GM18858 (cell line): ENCODE results near the gene HOXA6.

ENCODE experiments used
- ATAC-seq: cut with Tn5 transposase; IDR thresholded peaks from one replicate; pipeline ENCODE4 v1.9.1; 2021; ENCODE audit not compliant: unreplicated experiment

HOXA6 gene

DNA sequence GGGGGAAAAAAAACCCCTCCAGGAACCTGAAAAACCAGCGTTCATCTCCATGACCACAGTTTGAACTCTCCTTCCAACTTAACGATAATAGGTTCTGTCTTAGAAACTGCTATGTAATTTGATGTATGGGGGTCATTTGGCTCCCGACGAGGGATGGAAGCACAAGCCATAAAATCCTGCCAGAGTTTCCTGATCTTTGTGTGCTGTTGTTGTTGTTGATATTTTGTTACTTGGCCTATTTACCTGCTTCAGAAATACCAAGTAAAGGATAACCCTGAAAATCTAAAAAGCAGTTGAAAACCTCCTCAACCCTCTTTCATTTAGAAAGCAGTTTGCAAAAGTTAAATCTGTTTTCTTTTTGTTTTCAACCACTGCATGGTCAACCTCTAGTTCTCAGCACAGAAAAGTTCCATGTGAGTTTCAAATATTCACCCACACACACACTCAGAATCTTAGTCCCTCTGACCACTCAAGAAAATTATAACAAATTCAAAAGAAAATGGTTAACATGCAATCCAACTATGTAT is 35.8 kb downstream of the HOXA6 start:
- no peak for ATAC-seq

DNA sequence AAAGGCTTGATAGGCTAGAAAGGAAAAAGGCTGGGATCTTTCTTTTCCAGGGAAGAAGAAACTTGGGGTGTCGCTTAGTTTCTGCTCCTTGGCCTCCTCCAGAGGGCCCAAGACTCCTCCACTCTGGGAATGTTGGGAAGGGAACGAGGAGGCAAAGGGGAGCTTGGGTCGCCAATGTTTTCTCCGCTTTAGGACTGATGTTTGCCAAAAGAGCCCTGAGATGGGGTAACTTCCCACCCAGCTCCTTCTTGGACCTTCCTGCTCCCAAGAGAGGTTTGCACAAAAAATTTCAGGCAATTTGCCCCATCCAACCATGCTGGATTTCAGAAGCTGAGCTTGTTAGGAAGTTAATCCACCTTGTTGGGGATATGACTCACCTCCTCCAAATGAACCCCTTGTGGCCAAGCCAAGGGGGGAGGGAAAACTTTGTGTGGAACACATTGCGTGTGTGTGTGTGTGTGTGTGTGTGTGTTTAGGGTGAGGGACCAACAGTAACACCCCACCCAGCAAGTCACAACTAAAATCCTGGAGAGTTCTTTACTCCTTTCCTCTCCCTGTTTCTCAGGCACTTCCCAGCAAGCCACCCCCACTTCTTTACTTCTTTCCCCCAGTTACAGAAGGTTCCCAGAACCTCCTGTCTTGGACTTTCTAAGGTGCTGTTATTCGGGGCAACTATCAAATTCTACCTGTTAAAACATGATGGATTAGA is 36.4 kb downstream of the HOXA6 start:
- no peak for ATAC-seq

DNA sequence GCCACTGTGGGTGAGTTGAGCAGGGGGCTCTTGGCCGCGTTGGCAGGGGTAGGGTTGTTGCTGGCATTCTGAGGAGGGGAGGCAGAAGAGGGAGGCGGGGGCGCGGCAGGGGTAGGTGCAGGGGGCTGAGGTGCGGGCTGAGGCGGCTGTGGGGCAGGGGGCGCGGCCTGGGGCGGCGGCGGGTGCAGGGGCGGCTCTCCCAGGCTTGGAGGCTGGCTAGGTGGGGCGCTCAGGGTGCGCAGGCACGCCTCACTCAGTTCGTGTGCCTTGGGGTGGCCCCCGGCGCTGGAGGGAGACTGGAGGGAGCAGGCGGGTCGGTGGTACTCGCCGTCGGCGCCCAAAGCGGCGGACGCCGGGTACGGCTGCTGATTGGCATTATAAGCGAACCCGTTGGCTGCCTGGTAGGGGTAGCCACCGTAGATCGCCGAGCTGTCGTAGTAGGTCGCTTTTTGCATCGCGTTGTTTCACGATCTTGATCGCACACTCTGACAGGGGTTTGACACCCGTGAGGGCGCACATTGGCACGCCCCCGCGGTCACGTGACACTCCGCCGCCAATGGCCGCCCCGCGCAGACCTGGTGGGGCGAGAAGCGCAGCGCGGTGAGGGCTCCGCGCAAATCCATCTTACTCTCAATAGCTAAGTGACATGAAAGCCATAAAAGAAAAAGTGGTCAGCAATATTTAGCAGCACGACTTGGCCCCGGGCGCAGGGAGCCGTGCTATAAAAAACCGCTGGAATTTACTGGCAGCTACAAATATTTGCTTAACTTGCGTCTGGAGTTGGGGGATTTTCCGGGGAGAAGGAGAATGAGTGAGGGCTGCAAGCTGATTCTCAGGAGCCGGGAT is 37.2 kb downstream of the HOXA6 start:
- ATAC-seq: no peak

DNA sequence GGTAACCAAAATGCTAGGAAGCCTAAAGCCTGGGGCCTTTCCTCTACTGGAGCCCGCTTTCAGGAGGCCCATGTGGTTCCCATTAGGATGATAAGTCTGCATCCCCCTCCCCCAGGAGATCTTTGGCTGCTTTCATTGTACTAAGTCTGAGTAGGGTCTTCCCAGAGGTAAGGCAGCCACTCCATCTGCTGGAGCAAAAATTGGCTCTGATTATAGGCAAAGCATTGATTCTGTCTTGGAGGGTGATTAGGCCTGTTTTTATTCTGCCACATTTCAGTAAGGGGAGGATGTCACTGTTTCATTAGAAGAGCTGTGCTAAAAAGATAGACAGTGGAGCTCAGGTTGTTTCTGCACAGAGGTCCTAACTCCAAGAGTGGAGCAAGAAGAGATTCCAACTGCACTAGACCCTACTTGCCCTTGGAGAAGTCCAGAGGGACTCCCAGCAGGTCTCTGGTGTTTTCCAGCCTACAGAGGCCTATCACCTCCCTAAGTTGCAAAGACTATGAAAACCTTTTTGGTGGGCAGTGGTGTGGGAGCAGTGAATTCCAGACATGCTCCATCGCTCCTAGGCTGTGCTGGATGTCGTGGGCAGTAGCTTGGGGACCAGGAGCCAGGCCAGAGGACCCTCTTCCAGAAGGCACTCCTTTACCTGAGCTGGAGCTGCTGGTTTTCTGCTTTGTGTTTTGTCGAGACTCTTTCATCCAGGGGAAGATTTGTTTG is 37.9 kb downstream of the HOXA6 start:
- ATAC-seq: no peak

DNA sequence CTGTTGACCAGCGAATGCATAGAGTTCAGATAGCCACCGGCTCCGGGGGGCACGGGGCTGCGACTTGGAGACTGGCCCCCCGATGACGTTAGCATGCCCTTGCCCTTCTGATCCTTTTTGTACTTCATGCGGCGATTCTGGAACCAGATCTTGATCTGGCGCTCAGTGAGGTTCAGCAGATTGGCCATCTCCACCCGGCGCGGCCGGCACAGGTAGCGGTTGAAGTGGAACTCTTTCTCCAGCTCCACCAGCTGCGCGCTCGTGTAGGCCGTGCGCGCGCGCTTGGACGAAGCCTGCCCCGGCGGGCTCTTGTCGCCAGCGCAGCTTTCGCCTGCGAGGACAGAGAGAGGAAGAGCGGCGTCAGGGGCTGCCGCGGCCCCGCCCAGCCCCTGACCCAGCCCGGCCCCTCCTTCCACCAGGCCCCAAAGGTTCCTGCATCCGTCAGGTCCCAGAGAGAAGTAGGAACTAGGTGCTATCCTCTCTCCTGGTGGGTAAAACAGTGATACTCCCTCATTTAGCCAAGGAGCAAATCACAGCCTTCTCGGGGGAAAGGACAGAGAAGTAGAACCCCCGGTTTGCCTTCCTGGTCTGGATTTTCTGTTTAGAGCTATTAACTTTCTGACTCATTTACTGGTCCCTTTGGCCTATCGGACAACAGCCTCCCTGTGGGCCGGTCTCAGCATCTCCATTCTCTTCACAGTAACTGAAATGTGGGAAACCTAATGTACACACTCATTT is 39.0 kb downstream of the HOXA6 start:
- ATAC-seq: no peak

DNA sequence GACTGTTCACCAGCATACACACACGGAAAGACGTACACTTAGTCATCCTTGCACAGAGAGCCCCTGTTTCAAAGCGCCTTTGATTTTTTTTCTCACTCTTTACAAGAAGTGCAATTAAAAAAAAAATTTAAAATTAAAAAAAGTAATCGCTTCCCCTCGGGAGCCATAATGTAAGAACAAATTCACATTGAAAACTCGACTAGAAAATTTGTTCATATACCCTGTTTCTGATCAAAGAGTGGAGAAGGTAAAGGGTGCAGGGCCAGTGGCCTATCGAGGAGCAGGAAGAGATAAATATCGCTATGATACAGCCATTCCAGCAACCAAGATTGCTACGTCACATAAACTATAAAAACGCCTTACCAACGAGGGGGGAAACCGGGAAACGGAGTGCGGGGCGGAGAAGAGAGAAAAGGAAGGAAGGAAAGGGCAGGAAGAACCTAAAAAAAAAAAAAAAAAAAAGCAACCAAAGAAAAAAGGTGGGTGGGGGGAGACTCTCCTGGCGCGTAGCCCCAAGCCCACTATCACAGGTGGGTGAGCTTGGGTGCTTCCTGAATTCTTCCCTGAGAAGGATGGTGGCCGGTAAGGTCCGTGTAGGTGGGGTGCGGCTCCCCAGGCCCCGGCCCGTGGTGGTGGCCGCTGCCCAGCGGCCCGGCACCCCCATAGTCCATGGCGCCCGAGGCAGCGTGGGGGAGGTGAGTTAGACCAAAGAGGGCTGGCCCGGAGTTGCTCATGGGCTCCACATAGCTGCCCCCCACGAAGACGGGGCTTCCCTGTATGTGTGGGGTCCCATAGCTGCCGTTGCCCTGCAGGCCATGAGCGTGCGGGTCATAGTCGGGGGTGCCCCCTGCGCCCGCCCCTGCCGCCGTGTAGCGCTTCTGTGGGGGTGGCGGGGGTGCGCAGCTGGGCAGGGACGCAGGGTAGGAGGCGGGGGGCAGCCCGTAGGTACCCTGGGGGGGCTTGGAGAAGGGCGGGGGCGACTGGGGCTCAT is 39.9 kb downstream of the HOXA6 start:
- ATAC-seq: no peak

DNA sequence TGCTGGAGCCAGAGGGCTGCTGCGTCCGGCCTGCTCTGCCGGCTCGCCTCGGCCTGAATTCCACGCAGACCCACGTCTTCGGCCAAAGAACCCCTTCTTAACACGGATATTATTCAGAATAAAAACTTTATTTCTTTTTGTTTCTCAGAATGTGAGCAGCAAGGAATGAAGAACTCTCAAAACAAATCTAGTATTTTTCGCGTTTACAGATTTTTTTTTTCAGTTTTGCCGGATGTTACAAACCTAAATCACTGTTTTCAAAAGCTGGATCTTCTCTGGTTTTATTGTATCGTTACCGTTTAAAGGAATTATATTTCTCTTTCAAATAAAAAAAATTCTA is 40.7 kb downstream of the HOXA6 start:
- no peak for ATAC-seq

DNA sequence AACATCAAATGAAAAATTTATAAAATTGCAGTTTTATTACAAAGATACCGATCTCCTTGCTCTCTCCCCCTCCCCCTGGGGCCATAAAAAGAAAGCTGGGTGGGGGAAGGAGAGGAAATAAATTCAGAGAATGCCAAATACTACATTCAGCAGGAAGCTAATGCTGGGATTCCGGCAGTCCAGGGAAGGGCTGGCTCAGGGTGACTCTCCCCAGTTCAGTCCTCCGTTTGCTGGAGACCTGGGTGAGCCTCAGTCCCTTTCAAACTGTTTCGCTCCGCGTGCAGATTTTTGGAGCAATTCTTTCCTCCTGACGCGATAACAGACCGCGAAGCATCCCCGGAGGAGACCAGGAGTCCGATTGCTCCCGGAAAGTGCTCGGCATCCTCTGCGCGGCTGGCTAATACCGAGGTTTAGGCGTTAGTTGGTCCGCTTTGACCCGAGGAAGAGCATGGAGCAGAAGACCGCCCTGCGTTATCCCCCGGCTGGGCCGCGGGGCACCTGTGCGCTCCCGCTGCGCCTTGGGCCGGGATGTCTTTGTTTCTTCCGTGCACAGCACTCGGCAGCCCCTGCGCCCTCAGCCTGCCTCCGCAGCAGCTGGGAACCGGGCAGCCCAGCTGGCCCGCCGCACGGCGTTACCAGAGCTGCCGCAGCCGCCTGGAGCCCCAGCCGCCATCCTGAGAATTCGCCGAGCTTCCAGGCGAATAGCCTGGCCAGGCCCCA is 41.2 kb downstream of the HOXA6 start:
- no peak for ATAC-seq

DNA sequence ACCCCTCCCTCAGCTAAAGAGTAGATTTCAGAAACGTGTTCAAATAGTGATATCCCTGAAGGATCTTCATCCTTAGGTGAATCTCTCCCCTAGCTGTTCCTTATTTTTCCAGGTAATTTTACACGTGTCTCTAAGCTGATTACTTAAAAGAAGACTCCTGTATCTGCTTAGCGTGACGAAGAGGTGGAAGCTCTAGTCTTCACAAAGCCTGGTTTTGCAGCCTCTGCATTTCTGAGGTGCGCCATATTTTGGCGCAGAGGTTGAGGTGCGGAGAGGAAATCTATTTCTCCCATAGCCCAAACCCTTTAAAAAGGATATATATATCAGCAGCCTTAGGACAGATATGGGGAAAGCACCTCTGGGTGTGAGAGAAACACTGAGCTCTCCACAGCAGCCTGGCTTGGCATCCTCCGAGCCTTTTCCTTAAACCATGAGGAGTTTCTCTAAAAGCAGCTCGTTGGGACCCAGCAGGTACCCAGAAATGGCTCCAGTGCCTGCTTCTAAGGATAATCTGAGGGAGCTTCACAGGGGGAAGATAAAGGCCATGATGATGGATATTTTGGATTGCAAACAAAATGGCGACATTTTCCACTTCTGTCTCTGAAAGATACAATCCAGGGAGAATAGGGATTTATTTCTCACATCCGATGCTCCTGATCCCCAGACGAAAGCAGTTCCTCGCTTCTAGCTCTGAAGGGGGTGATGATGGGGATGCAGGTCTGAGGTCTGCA is 42.1 kb downstream of the HOXA6 start:
- ATAC-seq: no peak

DNA sequence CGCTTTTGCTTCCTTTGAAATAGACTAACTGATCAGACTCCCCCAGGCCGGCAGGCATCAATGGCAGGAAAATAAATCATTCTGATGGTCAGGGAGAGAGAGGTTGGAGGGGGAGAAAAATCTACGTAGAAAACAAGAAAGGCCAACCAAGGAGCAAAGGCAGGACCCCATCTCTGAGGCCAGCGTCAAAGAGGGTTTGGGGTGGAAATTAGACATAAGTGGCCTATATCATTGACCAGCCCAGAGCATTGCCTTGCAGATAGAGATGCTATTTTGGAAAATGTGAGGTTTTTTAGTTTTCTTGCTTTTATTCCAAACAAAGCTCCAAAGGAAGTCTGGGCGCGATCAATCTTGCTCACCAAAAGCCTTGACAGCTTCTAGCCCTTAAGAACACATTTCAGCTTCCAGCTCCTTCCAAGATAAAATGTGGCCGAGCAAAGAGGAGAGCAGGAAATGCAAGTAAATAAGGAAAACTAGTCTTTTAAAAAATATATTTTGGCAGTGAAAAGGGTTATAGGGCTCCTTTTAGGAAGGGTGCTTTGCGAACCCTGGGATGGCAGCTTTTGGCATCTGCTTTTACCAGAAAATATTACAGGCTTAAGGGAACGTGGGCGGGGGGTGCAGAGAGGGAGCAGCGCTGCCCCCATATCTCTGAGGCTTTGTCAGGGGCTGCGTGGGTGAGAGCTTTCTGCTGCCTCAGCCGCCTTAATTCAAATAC is 43.1 kb downstream of the HOXA6 start:
- no peak for ATAC-seq

DNA sequence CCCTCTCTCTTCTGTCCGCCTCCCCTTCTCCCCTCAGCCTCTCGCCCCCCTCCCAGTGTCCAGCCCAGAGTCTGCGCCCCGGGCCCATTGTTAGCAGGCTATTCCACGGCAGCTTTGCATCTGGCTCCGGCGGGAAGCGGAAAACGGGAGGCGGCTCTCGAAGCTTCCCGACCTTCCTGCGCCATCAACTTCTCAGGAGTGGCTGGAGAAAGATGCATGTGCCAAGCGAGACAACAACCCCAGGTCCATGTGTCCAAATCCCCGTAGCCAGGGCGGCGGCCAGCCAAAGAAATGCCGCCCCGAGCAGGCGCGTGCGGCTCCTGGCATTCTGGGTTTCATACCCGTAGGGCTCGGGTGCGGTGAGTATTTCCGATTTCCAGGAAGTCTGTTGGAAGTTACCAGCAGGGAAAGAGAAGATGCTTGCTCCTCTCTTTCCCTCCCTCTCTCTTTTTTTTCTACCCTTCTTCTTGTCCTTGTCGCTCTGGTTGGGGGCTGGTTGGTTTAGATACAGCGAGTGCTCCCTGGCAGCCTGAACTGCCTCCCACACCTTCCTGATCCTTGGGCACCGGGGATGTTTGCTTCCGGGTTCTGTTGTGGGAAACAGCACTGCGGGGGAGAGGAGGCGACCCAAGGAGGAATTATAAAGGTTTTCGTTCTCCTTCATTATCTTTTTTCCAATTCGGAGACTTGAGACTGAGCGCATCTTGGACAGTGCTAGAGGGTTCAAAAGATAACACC is 43.9 kb downstream of the HOXA6 start:
- ATAC-seq: no peak

DNA sequence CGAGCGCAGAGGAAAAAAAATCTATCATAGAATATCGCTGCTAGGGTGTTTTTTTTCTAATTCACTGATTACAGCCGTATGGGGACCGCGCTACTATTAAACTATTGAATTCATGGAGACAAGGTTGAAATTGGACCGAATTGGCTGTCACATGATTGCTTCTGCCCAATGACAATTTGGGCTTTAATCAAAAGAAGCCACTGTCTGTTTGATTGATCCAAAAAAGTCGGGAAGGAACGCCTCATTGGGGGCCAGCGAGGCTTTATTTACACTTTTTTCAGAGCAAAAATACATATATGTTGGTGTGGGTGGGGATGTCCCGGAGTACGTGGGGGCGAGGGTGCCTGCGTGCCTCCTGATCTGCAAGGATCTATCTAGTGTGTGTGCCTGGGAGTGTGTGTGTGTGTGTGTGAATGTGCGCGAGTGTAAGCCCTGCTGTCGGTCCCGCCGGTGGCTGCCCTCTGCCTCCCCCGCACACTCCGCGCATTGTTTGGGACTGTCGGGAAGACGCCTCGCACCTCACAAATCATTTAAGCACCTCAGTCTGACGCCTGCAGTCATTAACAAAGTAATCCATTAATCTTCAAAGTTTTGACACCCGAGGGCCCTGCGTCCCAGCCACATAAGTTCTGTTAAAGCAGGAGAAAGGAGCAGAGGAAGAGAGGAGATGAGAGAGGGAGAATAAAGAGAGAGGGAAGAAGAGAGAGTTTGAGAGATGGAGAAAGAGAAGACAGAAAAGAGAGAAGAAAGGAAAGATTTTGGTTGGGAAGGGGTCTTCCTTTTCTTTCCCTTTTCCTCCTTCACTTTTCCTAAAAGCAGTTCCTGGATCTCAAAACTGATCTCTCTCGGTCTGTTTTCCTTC is 44.8 kb downstream of the HOXA6 start, which contains the start of gene HOXA2:
HOXA2 (minus strand) TSS at position 103 of the 862 bp plus-strand sequence. CDS start 183 bp downstream, outside the sequence.
- ATAC-seq: no peak

DNA sequence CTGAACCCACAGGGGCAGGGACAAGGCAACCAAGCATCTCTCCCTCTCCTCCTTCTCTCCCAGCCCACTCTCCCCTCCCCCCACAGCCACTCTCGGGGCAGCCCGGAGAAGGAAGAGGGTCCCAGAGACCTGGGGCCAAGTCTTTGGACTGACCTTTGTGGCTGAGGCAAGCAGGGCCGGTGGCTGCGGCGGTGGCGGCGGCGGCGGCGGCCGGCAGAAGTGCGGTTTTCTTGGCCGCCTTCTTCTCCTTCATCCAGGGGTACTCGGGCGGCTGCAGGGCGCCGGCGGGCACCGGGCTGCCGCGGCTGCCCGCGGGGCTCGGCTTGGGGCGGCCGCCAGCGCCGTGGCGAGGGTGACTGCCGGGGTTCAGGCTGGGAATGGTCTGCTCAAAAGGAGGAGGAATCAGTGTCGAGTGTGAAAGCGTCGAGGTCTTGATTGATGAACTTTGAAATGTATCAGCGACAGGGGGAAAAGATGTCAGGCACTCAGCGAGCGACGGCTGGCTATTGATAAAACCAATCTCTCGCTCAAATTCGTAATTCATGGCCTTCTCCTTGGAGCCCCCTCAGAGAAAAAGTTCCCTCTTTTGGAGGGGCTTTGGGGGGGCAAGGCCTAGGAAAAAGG is 45.5 kb downstream of the HOXA6 start:
- no peak for ATAC-seq

DNA sequence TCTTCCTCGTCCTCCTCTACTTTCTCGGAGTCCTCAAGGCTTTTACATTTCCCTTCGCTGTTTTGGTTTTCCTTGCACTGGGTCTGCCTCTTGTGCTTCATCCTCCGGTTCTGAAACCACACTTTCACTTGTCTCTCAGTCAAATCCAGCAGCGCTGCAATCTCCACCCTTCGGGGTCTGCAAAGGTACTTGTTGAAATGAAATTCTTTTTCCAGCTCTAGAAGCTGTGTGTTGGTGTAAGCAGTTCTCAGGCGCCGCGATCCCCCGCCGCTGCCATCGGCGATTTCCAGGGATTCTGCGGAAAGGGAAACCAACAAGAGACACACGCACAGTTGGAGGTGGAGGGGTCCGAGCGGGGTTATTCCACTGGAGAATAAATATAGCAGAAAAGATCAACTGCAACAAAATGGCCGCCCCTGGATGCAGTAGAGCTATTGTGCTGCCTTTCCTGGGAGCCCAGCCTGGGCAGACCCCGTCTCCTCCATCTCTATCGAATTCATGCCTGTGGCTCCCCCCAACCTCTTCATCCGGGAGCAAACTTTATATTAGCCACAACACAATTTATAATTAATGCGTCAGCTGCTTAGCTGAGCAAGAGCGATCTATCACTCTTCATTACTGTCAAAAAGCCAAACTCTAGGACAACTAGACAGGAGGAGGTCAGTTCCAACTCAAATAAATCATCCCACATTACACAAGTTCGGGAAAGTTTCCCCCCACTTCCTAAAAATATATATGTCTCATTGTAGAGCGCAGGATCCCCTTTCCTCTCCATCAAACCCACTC is 46.2 kb downstream of the HOXA6 start:
- no peak for ATAC-seq

DNA sequence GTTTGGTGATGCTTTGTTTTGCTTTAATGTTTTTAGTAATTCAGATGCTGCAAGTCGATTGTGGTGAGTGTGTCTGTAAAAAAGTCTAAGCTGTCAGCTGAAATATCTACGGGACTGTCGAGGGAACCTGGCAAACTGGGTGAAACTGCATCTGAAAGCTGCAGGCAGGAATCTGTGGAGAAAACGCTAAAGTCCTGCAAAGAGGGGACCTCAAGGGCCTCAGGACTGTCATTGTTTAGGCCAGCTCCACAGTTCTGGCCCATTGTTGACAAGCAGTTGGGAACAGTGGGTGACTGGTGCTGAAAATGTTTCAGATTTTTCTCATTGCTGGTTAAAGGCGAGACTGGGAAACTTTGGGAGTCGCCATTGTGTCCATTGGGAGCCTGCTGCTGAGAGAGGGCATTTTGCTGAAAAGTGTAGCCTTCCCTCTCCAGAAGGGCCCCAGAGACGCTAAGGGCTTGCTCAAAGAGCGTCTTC is 46.8 kb downstream of the HOXA6 start:
- ATAC-seq: no peak
